ENCODE data around the gene NRAP.

NRAP gene, protein sequence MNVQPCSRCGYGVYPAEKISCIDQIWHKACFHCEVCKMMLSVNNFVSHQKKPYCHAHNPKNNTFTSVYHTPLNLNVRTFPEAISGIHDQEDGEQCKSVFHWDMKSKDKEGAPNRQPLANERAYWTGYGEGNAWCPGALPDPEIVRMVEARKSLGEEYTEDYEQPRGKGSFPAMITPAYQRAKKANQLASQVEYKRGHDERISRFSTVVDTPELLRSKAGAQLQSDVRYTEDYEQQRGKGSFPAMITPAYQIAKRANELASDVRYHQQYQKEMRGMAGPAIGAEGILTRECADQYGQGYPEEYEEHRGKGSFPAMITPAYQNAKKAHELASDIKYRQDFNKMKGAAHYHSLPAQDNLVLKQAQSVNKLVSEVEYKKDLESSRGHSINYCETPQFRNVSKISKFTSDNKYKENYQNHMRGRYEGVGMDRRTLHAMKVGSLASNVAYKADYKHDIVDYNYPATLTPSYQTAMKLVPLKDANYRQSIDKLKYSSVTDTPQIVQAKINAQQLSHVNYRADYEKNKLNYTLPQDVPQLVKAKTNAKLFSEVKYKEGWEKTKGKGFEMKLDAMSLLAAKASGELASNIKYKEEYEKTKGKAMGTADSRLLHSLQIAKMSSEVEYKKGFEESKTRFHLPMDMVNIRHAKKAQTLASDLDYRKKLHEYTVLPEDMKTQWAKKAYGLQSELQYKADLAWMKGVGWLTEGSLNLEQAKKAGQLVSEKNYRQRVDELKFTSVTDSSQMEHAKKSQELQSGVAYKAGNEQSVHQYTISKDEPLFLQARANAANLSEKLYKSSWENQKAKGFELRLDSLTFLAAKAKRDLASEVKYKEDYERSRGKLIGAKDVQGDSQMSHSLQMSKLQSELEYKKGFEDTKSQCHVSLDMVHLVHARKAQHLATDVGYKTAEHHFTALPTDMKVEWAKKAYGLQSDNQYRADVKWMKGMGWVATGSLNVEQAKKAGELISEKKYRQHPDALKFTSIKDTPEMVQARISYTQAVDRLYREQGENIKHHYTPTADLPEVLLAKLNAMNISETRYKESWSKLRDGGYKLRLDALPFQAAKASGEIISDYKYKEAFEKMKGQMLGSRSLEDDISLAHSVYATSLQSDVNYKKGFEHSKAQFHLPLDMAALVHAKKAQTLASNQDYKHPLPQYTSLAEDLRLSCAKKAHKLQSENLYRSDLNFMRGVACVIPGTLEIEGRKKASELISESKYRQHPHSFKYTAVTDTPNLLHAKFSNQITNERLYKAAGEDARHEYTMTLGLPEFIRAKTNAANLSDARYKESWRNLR (N-terminal part only)

DNA sequence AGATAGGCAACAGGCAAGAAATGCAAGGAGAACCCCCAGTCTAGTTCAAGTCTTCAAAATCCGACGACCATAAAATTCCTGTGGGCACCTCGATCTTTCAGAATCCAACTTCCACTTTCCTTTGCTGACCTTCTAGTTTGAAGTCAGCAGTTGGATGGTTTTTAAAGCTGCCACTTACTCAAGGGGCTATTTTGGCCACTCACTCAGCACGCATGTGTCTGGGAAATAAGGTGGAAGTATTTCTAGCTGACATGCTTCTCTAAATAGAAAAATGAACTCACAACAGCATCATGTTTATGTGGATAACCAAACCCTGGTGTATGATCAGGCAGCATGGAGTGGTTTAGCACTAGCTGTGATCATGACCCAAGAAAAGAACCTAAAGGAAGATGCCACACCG lies at the start of gene NRAP:
Gene NRAP, minus strand, starts transcription at position 134 of the 400 bp plus-strand sequence. CDS start 159 bp downstream, outside the sequence.
- DNase-seq: no peak

DNA sequence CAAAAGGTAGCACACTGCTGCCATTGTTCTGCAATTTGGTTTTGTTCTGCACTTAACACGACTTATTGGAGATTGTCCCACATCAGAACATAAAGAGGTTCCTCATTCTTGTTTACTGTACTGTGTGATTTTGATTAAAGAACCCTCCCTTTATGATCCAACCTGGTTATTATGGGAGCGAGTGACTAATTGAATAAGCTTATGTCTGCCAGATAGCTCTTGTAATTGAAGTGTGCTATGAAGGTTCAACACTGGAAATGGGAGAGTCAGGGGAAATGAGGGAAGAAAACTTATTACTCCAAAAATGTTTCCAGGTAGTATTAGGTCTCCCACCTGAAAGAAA lies 49.8 kb upstream of the NRAP start:
- no peak for DNase-seq

DNA sequence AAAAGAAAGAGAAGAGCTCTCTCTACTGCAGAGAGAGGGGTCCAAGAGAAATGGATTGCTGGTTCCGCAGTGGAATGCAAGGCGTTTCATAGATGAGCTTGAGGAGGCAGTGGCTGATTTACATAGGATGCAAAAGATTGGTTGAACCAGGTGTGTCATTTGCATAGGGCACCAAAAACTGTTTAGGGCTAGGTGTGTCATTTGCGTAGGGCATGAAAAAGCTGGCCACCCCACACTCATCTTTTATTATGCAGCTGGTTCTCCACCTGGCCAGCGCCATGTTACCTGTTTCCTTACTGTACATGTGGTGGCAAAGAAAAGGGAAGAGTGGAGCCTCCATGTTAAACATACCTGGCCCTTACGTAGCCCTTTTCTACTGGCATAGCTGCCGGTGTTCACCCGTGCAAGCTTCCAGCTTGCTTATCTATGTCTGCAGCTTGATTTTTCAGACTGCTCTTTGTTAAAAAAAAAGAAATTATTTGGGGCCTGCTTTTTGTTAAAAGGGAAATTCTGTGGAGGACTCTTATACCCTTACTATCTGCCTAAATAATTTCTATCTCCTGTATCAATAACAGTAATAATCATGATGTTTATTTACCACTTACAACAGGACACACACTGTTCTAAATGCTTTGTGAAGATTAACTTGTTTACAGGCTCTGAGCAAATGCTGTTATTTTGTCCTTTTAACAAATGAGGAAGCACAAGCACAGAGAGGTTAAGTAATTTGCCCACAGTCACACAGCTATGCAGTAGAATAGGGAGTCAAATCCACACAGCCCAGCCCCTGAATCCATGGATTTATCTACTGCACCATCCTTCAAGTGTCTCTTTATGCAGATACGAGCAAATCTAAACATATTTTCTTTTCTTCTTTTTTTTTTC lies 49.2 kb upstream of the NRAP start:
- no peak for DNase-seq

DNA sequence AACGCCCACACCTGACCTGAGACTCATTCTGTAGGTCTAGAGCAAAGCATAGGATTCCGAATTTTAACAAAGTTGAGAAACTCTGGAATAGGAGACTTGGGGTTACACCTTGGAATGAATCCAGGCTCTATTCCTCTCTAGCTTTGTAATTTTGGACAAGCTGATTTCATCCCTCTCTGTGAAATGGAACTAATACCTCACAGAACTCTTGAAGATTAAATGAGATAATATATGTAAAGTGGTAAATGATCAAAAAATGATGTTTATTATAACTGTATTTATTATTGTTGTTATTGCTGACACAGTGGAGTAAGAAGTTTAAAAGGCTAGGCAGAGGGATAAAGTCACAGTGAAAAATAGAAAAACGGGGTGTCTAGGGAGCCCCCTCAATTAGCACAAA lies 48.2 kb upstream of the NRAP start:
- no peak for DNase-seq

DNA sequence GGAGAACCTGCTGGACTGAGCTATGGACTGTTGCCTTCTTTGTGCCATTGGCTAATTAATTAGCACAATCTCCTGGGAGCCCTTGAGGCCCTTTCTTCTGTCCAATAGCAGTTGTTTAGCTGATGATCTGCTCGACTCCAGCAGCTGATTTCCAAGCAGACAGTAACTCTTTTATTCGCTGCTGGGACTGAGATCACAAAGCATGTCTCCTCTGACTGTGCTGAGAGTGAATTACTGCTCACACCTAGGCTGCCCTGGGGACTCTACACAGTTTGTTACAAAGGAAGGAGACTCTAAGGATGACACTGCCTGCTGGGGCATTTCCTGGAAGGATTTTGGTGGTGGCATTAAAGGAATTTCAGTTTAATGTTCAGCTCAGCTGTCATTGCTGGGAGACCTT lies 47.3 kb upstream of the NRAP start:
- DNase-seq: no peak

DNA sequence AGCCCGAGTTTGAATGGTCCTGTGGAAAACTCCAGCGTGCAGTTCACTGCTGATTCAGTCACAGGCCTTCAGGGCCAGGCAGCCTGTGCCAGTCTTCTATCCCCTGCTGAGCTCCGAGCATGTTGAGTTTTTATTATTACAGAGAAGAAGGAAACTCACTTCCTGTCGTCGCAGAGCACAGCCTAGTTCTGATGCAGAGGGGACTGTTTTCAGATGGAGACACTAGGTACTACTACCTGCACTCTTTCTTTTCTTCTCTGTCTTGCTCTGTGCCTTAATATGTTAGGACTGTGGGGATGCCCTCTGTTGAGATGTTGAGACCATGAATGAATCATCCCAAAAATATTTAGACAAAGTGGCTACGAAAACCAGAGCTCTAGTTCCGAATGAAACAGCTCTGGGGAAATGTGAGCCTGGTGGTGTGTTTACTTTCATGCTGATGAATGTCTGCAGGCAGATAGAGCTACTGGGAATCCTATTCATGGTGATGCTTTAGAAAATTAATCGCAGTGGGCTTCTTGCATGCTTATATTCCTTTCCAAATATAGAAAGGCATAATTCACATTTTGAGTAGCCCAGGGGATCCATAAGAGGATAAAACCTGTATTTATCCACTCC lies 45.5 kb upstream of the NRAP start:
- DNase-seq: no peak

DNA sequence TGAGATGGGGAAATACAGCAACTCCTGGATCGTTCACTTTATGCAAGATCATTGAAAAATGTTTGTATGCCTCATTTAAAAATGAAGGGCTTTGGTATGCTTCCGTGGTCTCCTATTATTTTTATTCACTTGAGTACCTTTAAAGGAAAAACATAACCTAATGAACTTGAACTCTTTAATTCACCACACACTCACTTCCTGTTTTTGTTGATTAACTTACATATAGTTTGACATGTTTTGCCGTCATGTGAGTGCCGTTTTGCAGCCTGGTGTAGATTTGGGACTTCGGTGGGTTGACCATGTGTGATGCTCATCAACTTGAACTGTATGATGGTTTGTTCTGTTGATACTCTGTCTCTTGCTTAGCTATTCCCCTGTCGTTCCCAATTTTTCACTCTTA lies 44.8 kb upstream of the NRAP start:
- DNase-seq: no peak

DNA sequence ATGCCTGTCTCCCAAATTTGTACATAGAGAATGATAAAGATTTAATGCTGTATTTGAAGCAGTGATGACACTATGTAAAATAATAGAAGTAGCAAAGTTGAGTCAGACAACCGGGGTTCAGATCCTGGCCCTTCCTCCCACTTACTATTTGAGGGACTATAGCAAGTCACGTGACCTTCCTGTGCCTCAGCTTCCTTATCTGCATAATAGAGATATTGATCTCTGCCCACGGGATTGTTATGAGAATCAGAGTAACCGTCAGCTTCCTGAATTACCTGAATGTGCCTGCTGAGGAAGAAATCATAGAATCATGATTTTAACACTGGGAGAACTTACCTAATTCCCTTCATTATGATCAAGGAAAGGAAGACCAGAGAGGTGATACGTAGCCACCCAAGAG lies 42.8 kb upstream of the NRAP start:
- DNase-seq: no peak

DNA sequence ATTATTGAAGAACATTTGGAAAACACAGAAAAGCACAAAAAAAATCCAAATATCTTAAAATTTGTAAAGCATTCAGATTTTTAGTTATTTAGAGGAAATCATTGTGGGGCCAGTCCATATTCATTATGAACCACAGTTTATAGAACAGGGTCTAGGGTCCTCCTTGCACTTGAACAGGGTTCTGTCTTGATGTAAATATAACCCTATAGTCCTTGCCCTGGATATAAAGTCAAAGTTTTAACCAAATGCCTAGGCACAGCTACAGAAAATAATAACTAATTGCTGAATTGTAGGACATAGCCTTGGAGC lies 41.5 kb upstream of the NRAP start:
- DNase-seq: no peak

DNA sequence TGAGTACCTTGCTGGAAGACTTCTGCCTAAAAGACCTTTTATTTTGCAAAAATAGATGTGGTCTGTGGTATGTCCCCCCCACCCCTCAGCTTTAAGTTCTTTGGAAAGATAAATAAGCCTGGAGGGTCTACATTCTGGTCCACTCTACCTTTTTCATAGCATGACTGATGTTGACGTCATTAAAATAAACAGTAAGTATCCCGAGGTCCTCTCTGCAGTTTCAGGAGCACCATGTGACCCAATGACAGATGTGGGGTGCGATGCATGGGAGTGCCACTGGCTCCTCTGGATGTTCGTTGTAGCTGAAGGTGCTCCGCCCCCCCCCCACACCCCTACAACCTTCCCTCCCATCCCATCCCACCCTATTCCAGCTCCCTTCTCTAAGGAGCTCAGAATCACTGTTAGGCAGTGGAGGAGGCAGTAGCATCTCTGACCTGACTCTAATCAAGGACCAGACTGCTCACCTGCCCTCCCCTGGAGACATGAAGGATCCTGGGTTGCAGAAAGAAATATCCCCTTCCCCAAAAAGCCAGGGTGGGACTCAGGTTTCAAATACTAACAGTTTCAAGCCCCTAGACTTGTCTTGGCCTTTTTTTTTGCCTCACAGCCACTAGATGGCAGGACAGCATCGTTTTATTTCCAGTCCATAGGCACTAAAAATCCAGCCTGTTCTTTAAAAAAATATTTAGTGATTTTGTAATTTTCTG lies 40.9 kb upstream of the NRAP start:
- DNase-seq: no peak

DNA sequence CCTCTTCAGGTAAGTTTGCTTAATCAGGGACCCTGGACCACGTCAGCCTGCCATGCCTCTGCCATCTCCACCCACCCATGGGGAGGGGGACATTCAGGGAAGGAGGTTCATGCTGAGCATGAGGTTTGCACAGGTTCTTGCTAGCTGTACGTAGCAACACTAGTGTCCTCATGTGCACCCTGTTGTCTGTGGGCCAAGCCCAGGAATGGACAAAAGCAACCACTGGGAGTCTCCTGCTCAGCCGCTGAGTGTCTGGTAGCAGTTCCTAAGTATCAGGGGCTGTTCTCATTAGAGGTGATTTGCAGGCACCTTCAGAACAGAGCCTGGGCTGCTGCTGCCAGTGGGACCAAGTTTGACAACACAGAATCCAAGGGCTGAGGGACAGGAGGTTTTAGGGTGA lies 33.8 kb upstream of the NRAP start:
- no peak for DNase-seq

DNA sequence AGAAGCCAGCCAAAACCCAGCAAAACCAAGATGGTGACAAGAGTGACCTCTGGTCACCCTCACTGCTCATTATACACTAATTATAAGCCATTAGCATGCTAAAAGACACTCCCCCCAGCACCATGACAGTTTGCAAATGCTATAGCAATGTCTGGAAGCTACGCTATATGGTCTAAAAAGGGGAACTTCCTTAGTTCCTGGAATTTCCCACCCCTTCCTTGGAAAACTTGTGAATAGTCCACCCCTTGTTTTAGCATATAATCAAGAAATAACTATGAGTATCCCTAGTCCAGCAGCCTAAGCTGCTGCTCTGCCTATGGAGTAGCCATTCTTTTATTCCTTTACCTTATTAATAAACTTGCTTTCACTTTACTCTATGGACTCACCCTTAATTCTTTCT lies 31.9 kb upstream of the NRAP start:
- no peak for DNase-seq

DNA sequence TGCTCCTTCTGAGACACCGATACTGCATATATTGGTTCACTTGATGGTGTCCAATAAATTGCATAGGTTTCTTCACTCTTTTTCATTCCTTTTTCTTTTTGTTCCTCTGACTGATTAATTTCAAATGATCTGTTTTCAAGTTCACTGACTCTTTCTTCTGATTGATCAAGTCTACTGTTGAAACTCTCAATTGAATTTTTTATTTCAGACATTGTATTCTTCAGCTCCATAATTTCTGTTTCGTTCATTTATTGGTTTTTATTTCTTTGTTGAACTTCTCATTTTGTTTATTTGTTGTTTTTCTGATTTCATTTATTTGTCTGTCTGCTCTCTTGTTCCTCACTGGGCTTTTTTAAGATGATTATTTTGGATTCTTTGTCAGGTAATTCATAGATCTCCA lies 29.5 kb upstream of the NRAP start:
- no peak for DNase-seq

DNA sequence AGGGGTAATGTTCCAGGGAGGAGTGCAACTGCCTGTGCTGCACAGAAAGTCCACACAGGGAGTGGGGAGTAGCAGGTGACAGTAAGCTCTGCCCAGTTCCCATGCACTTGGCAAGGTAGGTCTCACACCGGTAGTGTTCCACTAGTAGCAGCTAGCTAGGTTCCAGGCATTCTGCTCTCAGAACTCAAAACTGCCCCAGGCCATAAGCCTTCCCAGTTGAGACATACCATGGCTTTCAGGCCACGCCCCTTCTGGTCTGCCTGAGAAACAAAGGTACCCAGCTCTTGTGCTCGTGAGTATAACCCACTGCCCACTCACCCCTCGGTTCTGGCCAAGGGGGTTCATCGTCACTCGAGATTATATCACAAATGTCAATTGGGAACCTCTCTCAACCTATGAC lies 28.4 kb upstream of the NRAP start:
- DNase-seq: no peak

DNA sequence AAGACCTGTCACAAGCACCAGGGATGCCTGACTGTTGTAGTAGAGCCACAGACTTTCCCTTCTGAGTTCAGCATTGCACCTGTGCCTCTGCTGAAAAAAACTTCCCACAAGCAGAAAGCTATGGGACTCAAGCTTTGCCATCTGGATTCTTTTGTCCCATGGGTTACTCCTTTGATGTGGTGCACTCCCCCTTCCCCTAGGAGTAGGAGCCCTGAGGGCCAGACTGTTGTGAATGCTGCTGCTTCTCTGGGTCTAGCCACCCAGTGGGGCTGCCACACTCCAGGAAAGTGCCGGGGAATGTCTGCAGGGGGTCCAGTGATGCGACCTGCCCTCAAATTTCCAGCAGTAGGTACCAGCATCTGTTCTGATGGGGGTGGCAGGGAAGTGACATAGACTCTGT lies 27.5 kb upstream of the NRAP start:
- no peak for DNase-seq

DNA sequence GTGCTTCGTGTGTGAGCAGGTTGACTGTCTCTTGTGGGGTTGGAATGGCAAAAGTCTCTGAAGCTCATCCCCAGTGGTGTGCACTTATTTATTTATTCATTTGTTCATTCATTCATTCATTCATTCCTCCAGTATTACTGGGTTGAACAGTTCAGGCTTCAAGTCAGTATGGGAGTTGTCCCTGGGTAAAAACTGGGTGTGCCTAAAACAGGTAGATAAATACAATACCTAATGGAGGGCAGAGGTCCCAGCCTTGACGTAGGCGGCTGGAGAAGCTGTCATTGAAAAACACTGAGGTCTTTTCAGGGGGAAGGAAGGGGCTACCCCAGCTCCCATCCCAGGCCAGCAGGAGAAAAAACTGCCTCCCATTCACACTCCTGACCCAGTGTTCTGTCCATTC lies 26.9 kb upstream of the NRAP start:
- DNase-seq: no peak

DNA sequence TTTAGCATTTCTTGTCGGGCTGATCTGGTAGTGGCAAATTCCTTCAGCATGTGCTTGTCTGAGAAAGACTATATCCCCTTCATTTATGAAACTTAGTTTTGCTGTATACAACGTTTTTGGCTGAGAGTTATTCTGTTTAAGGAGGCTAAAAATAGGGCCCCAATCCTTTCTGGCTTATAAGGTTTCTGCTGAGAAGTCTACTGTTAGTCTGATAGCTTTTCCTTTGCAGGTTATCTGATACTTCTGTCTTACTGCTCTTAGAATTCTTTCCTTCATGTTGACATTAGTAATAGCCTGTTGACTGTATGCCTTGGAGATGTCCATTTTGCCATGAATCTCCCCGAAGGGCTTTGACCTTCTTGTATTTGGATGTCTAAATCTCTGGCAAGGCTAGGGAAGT lies 25.7 kb upstream of the NRAP start:
- DNase-seq: no peak

DNA sequence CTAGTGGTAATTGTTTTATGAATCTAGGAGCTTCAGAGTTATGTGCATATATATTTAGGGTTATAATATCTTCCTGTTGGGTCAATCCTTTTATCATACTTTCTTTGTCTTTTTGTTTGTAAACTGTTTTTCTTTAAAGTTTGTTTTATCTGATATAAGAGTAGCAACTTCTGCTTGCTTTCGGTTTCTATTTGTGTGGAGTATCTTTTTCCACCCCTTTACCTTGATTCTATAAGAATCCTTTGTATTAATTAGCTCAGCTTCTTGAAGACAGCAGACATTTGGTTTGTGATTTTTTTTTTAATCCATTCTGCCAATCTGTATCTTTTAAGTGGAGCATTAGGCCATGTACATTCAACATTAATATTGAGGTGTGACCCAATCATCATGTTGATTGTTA lies 25.2 kb upstream of the NRAP start:
- DNase-seq: no peak

DNA sequence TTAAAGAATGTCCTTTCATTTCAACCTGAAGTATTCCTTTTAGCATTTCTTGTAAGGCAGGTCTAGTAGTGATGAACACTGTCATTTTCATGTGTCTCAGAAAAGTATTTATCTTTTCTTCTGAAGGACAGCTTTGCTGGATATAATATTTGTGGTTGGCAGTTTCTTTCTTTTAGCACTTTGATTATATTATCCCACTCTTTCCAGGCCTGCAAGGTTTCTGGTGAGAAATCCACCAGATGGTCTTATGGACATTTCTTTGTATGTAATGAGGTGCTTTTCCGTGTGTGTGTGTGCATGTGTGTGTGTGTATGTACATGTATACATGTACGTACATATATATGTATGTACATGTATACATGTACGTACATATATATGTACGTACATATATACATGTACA lies 23.2 kb upstream of the NRAP start:
- no peak for DNase-seq

DNA sequence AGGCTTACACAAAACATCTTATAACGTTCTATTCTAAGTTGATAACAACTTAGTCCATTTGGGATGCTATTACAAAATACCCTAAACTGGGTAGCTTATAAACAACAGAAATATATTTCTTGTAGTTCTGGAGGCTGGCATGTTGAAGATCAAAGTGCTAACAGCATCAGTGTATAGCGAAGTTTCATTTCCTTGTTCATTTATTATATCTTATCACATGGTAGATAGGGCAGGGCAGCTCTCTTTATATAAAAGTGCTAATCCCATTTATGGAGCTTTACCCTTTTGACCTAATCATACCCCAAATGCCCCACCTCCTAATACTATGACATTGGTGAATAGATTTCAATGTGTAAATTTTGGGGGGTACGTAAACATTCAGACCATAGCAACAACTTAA lies 22.2 kb upstream of the NRAP start:
- no peak for DNase-seq

DNA sequence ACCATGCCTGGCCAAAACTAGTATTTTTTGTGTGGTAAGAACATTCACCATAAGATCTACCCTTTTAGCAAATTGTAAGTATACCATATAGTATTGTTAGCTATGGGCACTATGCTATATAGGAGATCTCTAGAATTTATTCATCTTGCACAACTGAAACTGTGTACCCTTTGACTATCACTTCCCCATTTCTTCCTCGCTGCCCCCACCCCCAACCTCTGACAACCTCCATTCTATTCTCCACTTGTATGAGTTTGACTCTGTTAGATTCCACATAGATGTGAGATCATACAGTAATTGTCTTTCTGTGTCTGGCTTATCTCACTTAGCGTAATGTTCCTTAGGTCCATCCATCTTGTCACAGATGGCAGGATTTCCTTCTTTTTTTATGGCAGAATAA lies 19.5 kb upstream of the NRAP start:
- DNase-seq: no peak
